Thyroid gland (tissue), 4 donors: ENCODE data around the gene CFAP46.

Source experiments
- POLR2A ChIP-seq, 2 donors: fragments of 450-650 bp; IDR thresholded peaks; one replicate each; pipeline ENCODE4 v1.6.1; 2017; ENCODE audit warnings: antibody characterized with exemption in 2 of 2, mild to moderate bottlenecking in 2 of 2, moderate library complexity in 1 of 2
- TF ChIP-seq, protein P1 (sequence below), 6 experiments: fragments of 200-600 bp in 3 of 6; fragments of 450-650 bp in 3 of 6; sonication (generic) in 3 of 6; IDR thresholded peaks; one replicate each; pipeline ENCODE4 v1.5.1; 2016 to 2019; ENCODE audit warnings: antibody characterized with exemption in 6 of 6, mild to moderate bottlenecking in 2 of 6, inconsistent platforms in 1 of 6, moderate library complexity in 1 of 6

DNA sequence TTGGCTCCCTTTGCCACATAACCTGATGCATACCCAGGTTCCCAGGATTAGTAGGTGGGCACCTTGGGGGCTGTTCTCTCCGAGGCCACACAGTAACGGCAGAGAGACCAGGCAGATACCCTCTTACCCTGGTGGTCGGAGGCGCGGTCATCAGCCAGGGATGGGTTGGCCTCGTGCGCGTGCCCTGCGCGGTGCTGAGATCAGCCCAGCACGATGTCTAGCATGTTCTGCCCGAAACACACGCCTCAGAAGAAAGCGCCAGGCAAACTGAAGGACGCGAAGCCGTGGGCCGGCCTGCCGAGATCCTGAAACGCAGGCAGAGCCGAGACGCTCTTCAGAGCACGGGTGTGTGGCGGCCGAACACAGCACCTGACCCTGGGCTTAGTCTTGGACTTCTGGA, 34.7 kb upstream of the CFAP46 start:
- TF ChIP-seq, protein P1, sequence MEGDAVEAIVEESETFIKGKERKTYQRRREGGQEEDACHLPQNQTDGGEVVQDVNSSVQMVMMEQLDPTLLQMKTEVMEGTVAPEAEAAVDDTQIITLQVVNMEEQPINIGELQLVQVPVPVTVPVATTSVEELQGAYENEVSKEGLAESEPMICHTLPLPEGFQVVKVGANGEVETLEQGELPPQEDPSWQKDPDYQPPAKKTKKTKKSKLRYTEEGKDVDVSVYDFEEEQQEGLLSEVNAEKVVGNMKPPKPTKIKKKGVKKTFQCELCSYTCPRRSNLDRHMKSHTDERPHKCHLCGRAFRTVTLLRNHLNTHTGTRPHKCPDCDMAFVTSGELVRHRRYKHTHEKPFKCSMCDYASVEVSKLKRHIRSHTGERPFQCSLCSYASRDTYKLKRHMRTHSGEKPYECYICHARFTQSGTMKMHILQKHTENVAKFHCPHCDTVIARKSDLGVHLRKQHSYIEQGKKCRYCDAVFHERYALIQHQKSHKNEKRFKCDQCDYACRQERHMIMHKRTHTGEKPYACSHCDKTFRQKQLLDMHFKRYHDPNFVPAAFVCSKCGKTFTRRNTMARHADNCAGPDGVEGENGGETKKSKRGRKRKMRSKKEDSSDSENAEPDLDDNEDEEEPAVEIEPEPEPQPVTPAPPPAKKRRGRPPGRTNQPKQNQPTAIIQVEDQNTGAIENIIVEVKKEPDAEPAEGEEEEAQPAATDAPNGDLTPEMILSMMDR (IDR thresholded peaks at IDR 0.05) = no peak
- TF ChIP-seq POLR2A (IDR thresholded peaks at IDR 0.05) = no peak
